H1 (cell line): Measurements from ENCODE around the gene CLPTM1L. TPM values are rescaled to one million over a fixed set of nuclear protein-coding genes. Genes with fewer than 3 reads are reported as not detected.

Experiments
- CTCF ChIA-PET: fragments of 300-600 bp; sonication (Branson Sonifier 250); formaldehyde crosslinking; loops from one replicate; lab custom pipeline; 2021; ENCODE audit not compliant: partially characterized antibody; lab: Charles Lee
- POLR2A ChIA-PET: fragments of 300-600 bp; sonication (Branson Sonifier 250); formaldehyde crosslinking; loops from one replicate; lab custom pipeline; 2021; ENCODE audit warnings: inconsistent platforms; ENCODE audit not compliant: partially characterized antibody; lab: Charles Lee
- DNase-seq, 2 experiments: peaks; one replicate each; pipeline versions ENCODE4 v3.0.0 to v3.0.0-alpha.2; 2010 to 2022; ENCODE audit warnings: low spot score in 2 of 2, low read depth in 1 of 2, mixed read lengths in 1 of 2
- FAIRE-seq: peaks from 2 replicates; lab custom pipeline; 2011; peaks lifted over from hg19 to GRCh38; lab: Jason Lieb, UNC
- H2AFZ ChIP-seq: 2 replicates; pipeline ENCODE4 v1.8.1; 2012; ENCODE audit warnings: low read length, inconsistent platforms
- H2AK5ac ChIP-seq: 2 replicates; pipeline ENCODE4 v1.6.1; 2013; ENCODE audit warnings: low read depth, low read length
- H2BK120ac ChIP-seq: replicated peaks from 2 replicates; pipeline ENCODE3; 2013; ENCODE audit warnings: low read depth, low read length, inconsistent platforms
- H2BK12ac ChIP-seq: 2 replicates; pipeline ENCODE4 v1.6.1; 2013; ENCODE audit warnings: low read depth, low read length
- H2BK15ac ChIP-seq: 2 replicates; pipeline ENCODE4 v1.6.1; 2013; ENCODE audit warnings: low read length
- H2BK20ac ChIP-seq: 2 replicates; pipeline ENCODE4 v1.6.1; 2013; ENCODE audit warnings: low read length
- H2BK5ac ChIP-seq: 2 replicates; pipeline ENCODE4 v1.6.1; 2013; ENCODE audit warnings: low read depth, low read length
- H3K14ac ChIP-seq: 2 replicates; pipeline ENCODE4 v1.6.1; 2013; ENCODE audit warnings: inconsistent platforms; ENCODE audit not compliant: insufficient read length
- H3K18ac ChIP-seq: 2 replicates; pipeline ENCODE4 v1.6.1; 2013; ENCODE audit warnings: low read length; ENCODE audit errors: extremely low read depth
- H3K23ac ChIP-seq: 2 replicates; pipeline ENCODE4 v1.6.1; 2013; ENCODE audit warnings: inconsistent platforms; ENCODE audit not compliant: insufficient read length
- H3K23me2 ChIP-seq: 2 replicates; pipeline ENCODE4 v1.6.1; 2013; ENCODE audit warnings: low read depth, low read length
- H3K27ac ChIP-seq: 2 replicates; pipeline ENCODE4 v1.6.1; 2011; ENCODE audit warnings: low read depth, low read length, inconsistent platforms
- H3K27me3 ChIP-seq, 4 experiments: replicated peaks in 1 of 4; 1 replicate in 1 of 4; 2 replicates in 3 of 4; pipeline versions ENCODE4 v1.6.1 to v1.8.1; 2011 to 2013; ENCODE audit warnings: low read length in 3 of 4, mild to moderate bottlenecking in 3 of 4, inconsistent platforms in 2 of 4, mixed read lengths in 2 of 4, moderate library complexity in 1 of 4; ENCODE audit not compliant: control insufficient read depth in 3 of 4, insufficient read depth in 3 of 4; ENCODE audit errors: extremely low read depth in 1 of 4
- H3K36me3 ChIP-seq, 4 experiments: 2 replicates each; pipeline versions ENCODE4 v1.6.1 to v1.8.1; 2011 to 2013; ENCODE audit warnings: mild to moderate bottlenecking in 4 of 4, low read length in 3 of 4, moderate library complexity in 2 of 4, control low read depth in 1 of 4, inconsistent platforms in 1 of 4; ENCODE audit not compliant: insufficient read depth in 4 of 4, control insufficient read depth in 2 of 4
- H3K4ac ChIP-seq: replicated peaks from 2 replicates; pipeline ENCODE3; 2013; ENCODE audit warnings: low read length, low read depth, mixed read lengths, inconsistent platforms; ENCODE audit not compliant: insufficient read length
- H3K4me1 ChIP-seq, 4 experiments: replicated peaks in 1 of 4; 1 replicate in 1 of 4; 2 replicates in 3 of 4; pipeline versions ENCODE4 v1.6.1 to v1.8.1; 2011 to 2013; ENCODE audit warnings: low read length in 3 of 4, inconsistent platforms in 2 of 4, mixed read lengths in 1 of 4; ENCODE audit not compliant: insufficient read depth in 4 of 4, control insufficient read depth in 3 of 4
- H3K4me2 ChIP-seq, 2 experiments: 2 replicates each; pipeline versions ENCODE4 v1.6.1 to v1.8.1; 2011 to 2013; ENCODE audit warnings: low read depth in 2 of 2, low read length in 2 of 2, control low read depth in 1 of 2, inconsistent platforms in 1 of 2, mild to moderate bottlenecking in 1 of 2; ENCODE audit not compliant: insufficient read depth in 1 of 2
- H3K4me3 ChIP-seq, 4 experiments: fragments of 200-600, 300-600 bp in 1 of 4; sonication (generic), shearing (Covaris generic), sonication (Bioruptor Twin) in 1 of 4; 2 replicates each; pipeline versions ENCODE4 v1.5.1 to v1.8.1; 2011 to 2016; ENCODE audit warnings: low read length in 4 of 4, low read depth in 3 of 4, control low read depth in 2 of 4, inconsistent platforms in 2 of 4, mild to moderate bottlenecking in 2 of 4, mixed read lengths in 1 of 4, moderate library complexity in 1 of 4; ENCODE audit not compliant: insufficient read depth in 2 of 4; ENCODE audit errors: extremely low read depth in 1 of 4
- H3K56ac ChIP-seq: replicated peaks from 2 replicates; pipeline ENCODE3; 2013; ENCODE audit warnings: low read depth, mild to moderate bottlenecking, mixed read lengths, low read length, inconsistent platforms; ENCODE audit not compliant: insufficient read length
- H3K79me1 ChIP-seq: 2 replicates; pipeline ENCODE4 v1.6.1; 2013; ENCODE audit warnings: low read depth, low read length, control low read depth
- H3K79me2 ChIP-seq, 2 experiments: 2 replicates each; pipeline versions ENCODE4 v1.6.1 to v1.8.1; 2012 to 2013; ENCODE audit warnings: low read length in 2 of 2, mild to moderate bottlenecking in 2 of 2, inconsistent platforms in 1 of 2; ENCODE audit not compliant: insufficient read depth in 2 of 2, control insufficient read depth in 1 of 2
- H3K9ac ChIP-seq, 4 experiments: replicated peaks in 1 of 4; 1 replicate in 1 of 4; 2 replicates in 3 of 4; pipeline versions ENCODE4 v1.6.1 to v1.8.1; 2011 to 2013; ENCODE audit warnings: low read depth in 3 of 4, low read length in 3 of 4, control low read depth in 2 of 4, mild to moderate bottlenecking in 2 of 4, moderate library complexity in 2 of 4, inconsistent platforms in 1 of 4; ENCODE audit errors: extremely low read depth in 1 of 4
- H3K9me3 ChIP-seq, 2 experiments: 2 replicates each; pipeline versions ENCODE4 v1.6.1 to v1.8.1; 2012 to 2013; ENCODE audit warnings: mild to moderate bottlenecking in 2 of 2, moderate library complexity in 2 of 2, control low read depth in 1 of 2, inconsistent platforms in 1 of 2, low read depth in 1 of 2, low read length in 1 of 2, mixed read lengths in 1 of 2; ENCODE audit not compliant: insufficient read depth in 2 of 2
- H4K20me1 ChIP-seq, 2 experiments: replicated peaks in 1 of 2; 2 replicates each; pipeline versions ENCODE3 to v1.8.1; 2011 to 2013; ENCODE audit warnings: inconsistent platforms in 2 of 2, low read length in 2 of 2, mild to moderate bottlenecking in 1 of 2; ENCODE audit not compliant: insufficient read depth in 2 of 2, control insufficient read depth in 1 of 2
- H4K5ac ChIP-seq: 2 replicates; pipeline ENCODE4 v1.6.1; 2013; ENCODE audit warnings: low read length, low read depth, mixed read lengths, inconsistent platforms; ENCODE audit not compliant: insufficient read length
- H4K8ac ChIP-seq: 2 replicates; pipeline ENCODE4 v1.8.0; 2013; ENCODE audit warnings: mild to moderate bottlenecking, moderate library complexity, low read length, inconsistent platforms; ENCODE audit not compliant: insufficient read depth; ENCODE audit errors: extremely low read depth
- H4K91ac ChIP-seq: replicated peaks from 2 replicates; pipeline ENCODE3; 2013; ENCODE audit warnings: low read length, mixed read lengths, inconsistent platforms; ENCODE audit not compliant: insufficient read length
- ASH2L ChIP-seq: fragments of 200-600, 300-600 bp; sonication (generic); IDR thresholded peaks from one replicate; pipeline ENCODE4 v1.7.1; 2017; ENCODE audit warnings: low read length
- BRCA1 ChIP-seq: IDR thresholded peaks from 2 replicates; pipeline ENCODE4 v1.6.1; 2012; ENCODE audit warnings: low read depth, low read length, improper control_type of control experiment
- CHD1 ChIP-seq: IDR thresholded peaks from 2 replicates; pipeline ENCODE4 v1.6.1; 2012; ENCODE audit warnings: low read depth, low read length, improper control_type of control experiment
- CREB1 ChIP-seq: IDR thresholded peaks from 2 replicates; pipeline ENCODE4 v1.6.1; 2012; ENCODE audit warnings: inconsistent platforms
- EGR1 ChIP-seq: IDR thresholded peaks from 2 replicates; pipeline ENCODE4 v1.6.1; 2011; ENCODE audit warnings: low read depth, low read length, borderline replicate concordance
- EZH2 ChIP-seq: fragments of 200-600 bp; sonication (generic); IDR thresholded peaks from 2 replicates; pipeline ENCODE4 v1.7.1; 2012; ENCODE audit warnings: low read depth, mild to moderate bottlenecking, moderate library complexity, low read length, inconsistent platforms; ENCODE audit not compliant: severe bottlenecking
- HDAC2 ChIP-seq, 2 experiments: fragments of 300-600 bp in 1 of 2; sonication (generic) in 1 of 2; IDR thresholded peaks; 2 replicates each; pipeline ENCODE4 v1.6.1; 2011 to 2012; ENCODE audit warnings: low read depth in 2 of 2, low read length in 2 of 2, mild to moderate bottlenecking in 2 of 2, moderate library complexity in 2 of 2, borderline replicate concordance in 1 of 2, inconsistent platforms in 1 of 2
- KDM4A ChIP-seq: IDR thresholded peaks from one replicate; pipeline ENCODE4 v1.7.1; 2012; ENCODE audit warnings: low read depth, mild to moderate bottlenecking, moderate library complexity, low read length, inconsistent platforms; ENCODE audit not compliant: severe bottlenecking
- MAFK ChIP-seq: IDR thresholded peaks from 2 replicates; pipeline ENCODE4 v1.6.1; 2012; ENCODE audit warnings: low read depth, mild to moderate bottlenecking, improper control_type of control experiment, low read length
- PHF8 ChIP-seq: fragments of 200-600 bp; sonication (generic); conservative IDR thresholded peaks from 2 replicates; pipeline ENCODE4 v1.7.1; 2012; ENCODE audit warnings: low read depth, mild to moderate bottlenecking, inconsistent platforms, low read length, moderate library complexity
- POLR2AphosphoS5 ChIP-seq: IDR thresholded peaks from 2 replicates; pipeline ENCODE4 v1.6.1; 2011; ENCODE audit warnings: low read depth, low read length
- RAD21 ChIP-seq, 2 experiments: IDR thresholded peaks in 1 of 2; conservative IDR thresholded peaks in 1 of 2; 2 replicates each; pipeline ENCODE4 v1.6.1; 2011; ENCODE audit warnings: low read depth in 2 of 2, low read length in 2 of 2, improper control_type of control experiment in 1 of 2, inconsistent platforms in 1 of 2, mild to moderate bottlenecking in 1 of 2, moderate library complexity in 1 of 2
- TAF1 ChIP-seq: IDR thresholded peaks from 2 replicates; pipeline ENCODE4 v1.6.1; 2011; ENCODE audit warnings: mild to moderate bottlenecking, low read depth, low read length
- TEAD4 ChIP-seq: IDR thresholded peaks from 2 replicates; pipeline ENCODE4 v1.6.1; 2012; ENCODE audit warnings: low read depth, low read length, inconsistent platforms, mixed read lengths
- YY1 ChIP-seq: IDR thresholded peaks from 2 replicates; pipeline ENCODE4 v1.6.1; 2011; ENCODE audit warnings: low read depth, mild to moderate bottlenecking, low read length
- WGBS, 2 experiments: shearing (Covaris generic) in 1 of 2; methylation state at CpG; one replicate each; pipeline versions ENCODE4 v1.1.6 to v1.1.7; 2013 to 2015; ENCODE audit warnings: low lambda C conversion rate in 2 of 2, mixed read lengths in 2 of 2, inconsistent platforms in 1 of 2, low coverage in 1 of 2, missing lambda C conversion rate in 1 of 2; ENCODE audit not compliant: insufficient replicate concordance in 2 of 2, insufficient coverage in 1 of 2, insufficient read length in 1 of 2; ENCODE audit errors: extremely low coverage in 1 of 2, missing lambda C conversion rate in 1 of 2; 5-methylcytosine and 5-hydroxymethylcytosine counted together
- polyA plus RNA-seq, 7 experiments: library from polyadenylated mRNA; depleted of rRNA in 3 of 7; stranded (reverse) in 5 of 7; unstranded in 2 of 7; fragments of >200 nt in 5 of 7; fragments of 200-250 nt in 2 of 7; gene quantifications; 1 replicate in 5 of 7; 2 replicates in 1 of 7; 4 replicates in 1 of 7; pipeline versions ENCODE4 v1.2.1 to v1.2.3, GENCODE V29; 2011 to 2013; ENCODE audit warnings: missing spikeins in 2 of 7, mixed read lengths in 2 of 7
- total RNA-seq: library from RNA; stranded (reverse); fragmentation: NEBNext Ultra II Directional; extraction: Animal tissue kit (Norgen Biotek cat#: 25700); gene quantifications from 2 replicates; pipeline ENCODE4 v1.2.1, GENCODE V29; 2021

Gene CLPTM1L
- total and polyA plus RNA-seq, 2 of the 8 experiments (the other 6 are each of a cell fraction or from before 2014, with no cell fraction given): 102 to 119 TPM

GRCh38 chr5:1366514-1366913 lies 21.6 kb upstream of the CLPTM1L start:
- Histone ChIP-seq H3K9me3 (no peaks in the 10 kb centered on the region), H3K23me2 (no peaks in the 10 kb centered on the region), H3K56ac (no peak overlapping the region), H3K36me3 (no peaks in the 10 kb centered on the region), H2AK5ac (no peak overlapping the region), H3K79me1 (no peaks in the 10 kb centered on the region), H2AFZ (no peak overlapping the region), H3K4me1 (peaks cover 0 to 3% (median 1%) of the 10 kb centered on the region in 4 experiments; a peak in 1 of 7 replicates), H2BK120ac (no peak overlapping the region), H3K23ac (no peak overlapping the region), H4K5ac (no peak overlapping the region), H2BK20ac (no peak overlapping the region), H3K4me2 (no peak overlapping the region), H4K8ac (no peak overlapping the region; the same call in 1 of the 2 replicates), H2BK5ac (no peak overlapping the region), H3K27me3 (no peaks in the 10 kb centered on the region), H3K79me2 (no peaks in the 10 kb centered on the region), H3K4me3 (no peak overlapping the region), H3K4ac (no peak overlapping the region), H2BK12ac (no peak overlapping the region), H3K9ac (no peak overlapping the region), H2BK15ac (no peak overlapping the region), H4K91ac (no peak overlapping the region), H3K27ac (no peak overlapping the region), H3K18ac (no peak overlapping the region), H4K20me1 (no peaks in the 10 kb centered on the region), H3K14ac (no peak overlapping the region)
- no peak for DNase-seq
- WGBS, 2 experiments: 90% methylated on average over 14 of the region's 14 CpGs; no CpG with 5 or more reads in 1 of the 2 experiments
- POLR2A ChIA-PET: interaction anchor here (1.5 kb wide), 1 partner anchor 21 kb away, joined by 3 read pairs; no protein-coding TSS in a partner anchor
- CTCF ChIA-PET: interaction anchor here (1.3 to 2.5 kb wide), 2 partner anchors 11 to 13 kb away, joined by 4 to 12 read pairs; no protein-coding TSS in a partner anchor
- FAIRE-seq: no peak
- TF ChIP-seq TAF1: no peak
- no peak for TF ChIP-seq YY1
- no peak for TF ChIP-seq HDAC2 (IDR thresholded peaks at IDR 0.05; ENCODE audit: borderline replicate concordance in 1 of 2, low read depth in 2 of 2, low read length in 2 of 2)
- TF ChIP-seq ASH2L: no peak
- no peak for TF ChIP-seq TEAD4
- no peak for TF ChIP-seq EZH2
- TF ChIP-seq EGR1: no peak
- TF ChIP-seq RAD21 (IDR thresholded peaks at IDR 0.05 in 1 of 2, conservative IDR thresholded peaks at IDR 0.05 in 1 of 2; ENCODE audit: low read depth in 2 of 2, low read length in 2 of 2): no peak
- no peak for TF ChIP-seq POLR2AphosphoS5
- no peak for TF ChIP-seq KDM4A
- TF ChIP-seq CHD1: no peak
- TF ChIP-seq PHF8: no peak
- no peak for TF ChIP-seq BRCA1
- TF ChIP-seq MAFK: no peak
- TF ChIP-seq CREB1: no peak
